DMS153 treated with DMSO at 0.1 percent for 48 hours (cell line): Measurements from ENCODE around the gene NCAN.
"Not testable (repeated sequence)": the region's sequence is repeated elsewhere in the genome, so short reads cannot be mapped to it uniquely, and the experiment has no call there.

Source experiments
- DNase-seq: peaks from one replicate; lab custom pipeline; 2025; ENCODE audit not compliant: unreplicated experiment; lab: John Stamatoyannopoulos, UW

NCAN gene

DNA sequence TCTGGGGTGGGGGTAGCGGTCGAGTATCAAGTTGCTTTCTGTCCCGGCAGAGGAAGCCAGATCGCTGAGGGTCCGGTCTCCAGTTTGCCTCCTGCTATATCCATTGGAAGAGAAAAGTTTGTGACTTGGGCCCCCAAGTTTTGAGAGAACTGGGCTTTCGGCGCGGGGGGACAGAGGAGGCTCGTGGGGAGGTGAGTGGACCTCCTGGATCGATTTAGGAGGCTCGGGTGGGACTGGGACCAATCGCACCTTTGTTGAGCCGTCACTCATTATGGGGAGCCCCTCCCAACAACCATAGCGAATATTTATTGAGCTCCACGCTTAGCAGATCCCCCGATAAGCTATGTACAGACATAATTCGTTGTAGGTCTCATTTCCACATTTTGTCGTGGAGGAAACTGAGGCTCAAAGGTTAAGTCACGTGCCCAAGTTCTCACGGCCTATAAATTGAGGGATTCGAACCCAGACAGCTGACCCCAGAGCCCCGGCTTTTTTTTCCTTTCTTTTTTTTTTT lies 18.8 kb upstream of the NCAN start:
- DNase-seq, result no peak

- no peak for DNase-seq
These were observed 17.8 kb upstream of the NCAN start for GRCh38 chr19:19193926-19194325.

DNA sequence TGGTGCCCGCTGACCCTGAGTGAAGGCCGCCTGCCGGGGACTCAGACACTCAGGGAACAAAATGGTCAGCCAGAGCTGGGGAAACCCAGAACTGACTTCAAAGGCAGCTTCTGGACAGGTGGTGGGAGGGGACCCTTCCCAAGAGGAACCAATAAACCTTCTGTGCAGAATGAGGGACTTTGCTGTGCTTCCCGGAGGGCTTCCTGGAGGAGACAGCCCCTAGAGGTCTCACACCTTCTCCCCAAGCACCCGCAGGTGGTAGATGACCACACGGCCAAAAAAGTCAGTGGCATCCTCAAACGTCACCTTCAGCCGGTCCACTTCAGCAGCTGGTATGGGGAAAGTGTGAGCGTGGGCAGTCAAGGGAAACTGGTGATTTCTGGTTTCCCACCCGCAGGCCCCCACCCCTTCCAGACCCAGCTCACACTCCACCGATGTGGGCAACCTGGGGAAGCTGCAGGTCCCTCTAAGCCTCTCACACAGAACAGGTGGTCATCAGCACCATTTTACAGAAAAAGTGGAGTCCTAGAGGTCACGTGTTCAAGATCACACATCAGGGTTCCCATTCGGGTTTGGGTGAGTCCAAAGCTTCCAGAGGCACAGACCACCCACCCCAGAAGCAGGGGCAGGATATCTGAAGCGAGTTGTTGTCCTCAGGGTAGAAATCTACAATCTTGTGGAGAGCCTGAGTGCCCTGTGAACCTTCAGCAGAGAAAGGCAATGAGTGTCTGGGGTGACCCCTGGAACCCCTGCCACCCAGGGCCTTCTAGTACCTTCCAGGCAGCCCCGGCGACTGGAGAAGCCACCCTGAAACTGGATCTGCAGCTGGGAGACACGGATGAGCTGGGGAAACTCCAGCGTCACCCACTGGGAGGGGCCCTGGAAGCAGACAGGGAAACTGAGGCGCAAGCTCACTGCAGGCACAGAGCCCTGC lies 9.8 kb upstream of the NCAN start:
- DNase-seq, result no peak

DNA sequence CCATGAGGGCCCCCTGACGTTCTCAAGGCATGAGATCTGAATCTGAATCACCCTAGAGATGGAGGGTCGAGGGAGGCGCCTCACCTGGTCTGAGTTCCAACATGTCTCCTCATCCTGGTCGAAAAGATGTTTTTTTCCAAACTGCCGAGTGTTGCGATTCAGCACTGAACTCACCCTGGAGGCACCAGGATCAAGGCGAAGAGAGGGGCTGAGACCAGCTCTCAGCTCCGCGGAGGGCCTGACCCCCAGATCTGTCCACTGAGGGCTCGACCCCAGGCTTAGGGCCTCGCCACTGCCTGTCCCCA lies 9.1 kb upstream of the NCAN start:
- no peak for DNase-seq

GRCh38 chr19:19203012-19203856 lies 8.5 kb upstream of the NCAN start, which contains the start of gene NR2C2AP:
TSS of gene NR2C2AP (minus strand) at chr19:19203414. CDS start at chr19:19203060, 354 bp downstream.
- peak; percentile 91 for DNase-seq

DNA sequence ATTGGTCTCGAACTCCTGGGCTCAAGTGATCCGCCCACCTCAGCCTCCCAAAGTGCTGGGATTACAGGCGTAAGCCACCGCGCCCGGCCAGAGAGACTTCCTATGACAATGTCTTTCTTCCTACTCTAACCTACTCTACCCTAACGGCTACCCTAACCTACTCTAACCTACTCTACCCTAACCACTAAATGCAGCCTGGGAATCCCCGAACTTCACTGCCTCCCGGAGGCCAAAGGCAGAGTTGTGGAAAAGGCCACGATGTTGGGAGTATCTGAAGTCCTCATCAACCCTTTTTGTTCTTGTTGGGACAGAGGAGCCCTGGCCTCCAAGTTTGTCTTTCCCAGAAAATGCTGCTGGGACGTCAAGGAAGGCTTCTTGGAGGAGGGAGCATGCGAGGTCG lies 7.6 kb upstream of the NCAN start:
- no peak for DNase-seq

GRCh38 chr19:19205416-19206410 lies 6.0 kb upstream of the NCAN start:
- no peak for DNase-seq

- DNase-seq, result no peak
These were observed 4.8 kb upstream of the NCAN start for GRCh38 chr19:19206938-19207337.

DNA sequence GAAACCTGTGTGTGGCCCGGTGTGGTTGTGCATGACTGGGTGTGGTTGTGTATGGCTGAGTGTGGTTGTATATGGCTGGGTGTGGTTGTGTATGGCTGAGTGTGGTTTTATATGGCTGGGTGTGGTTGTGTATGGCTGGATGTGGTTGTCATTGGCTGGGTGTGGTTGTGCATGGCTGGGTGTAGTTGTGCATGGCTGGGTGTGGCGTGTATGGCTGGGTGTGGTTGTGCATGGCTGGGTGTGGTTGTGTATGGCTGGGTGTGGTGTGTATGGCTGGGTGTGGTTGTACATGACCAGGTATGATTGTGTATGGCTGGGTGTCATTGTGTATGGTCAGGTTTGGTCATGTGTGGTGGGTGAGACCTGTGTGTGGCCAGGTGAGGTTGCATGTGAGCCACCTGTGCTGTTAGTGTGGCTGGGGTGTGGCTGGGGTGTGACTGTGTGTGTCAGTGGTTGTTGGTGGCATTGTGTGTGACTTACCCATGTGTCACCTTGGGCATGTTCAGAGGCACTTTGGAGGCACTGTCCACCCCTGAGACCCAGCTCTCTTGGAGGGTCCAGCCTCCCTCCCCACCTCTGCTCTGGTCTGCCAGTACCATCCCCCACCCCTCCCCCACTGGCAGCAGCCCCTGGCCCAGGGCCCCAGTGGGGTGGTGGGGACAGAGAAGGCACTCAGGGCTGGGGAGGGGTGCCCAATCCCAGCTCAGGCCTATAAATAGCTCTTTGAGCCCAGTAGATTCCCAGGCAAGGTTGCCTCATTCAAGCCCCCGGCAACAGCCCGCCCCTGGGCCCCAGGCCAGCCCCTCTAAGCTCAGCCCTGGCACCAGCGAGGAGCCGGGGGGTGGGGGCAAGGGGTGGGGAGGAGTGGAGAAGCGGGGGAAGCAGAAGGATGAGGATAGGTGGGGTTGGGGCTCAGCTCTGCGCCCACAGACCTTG lies 3.9 kb upstream of the NCAN start:
- DNase-seq, result no peak

- DNase-seq, result no peak
These were observed 2.4 kb upstream of the NCAN start for GRCh38 chr19:19209372-19209771.

DNA sequence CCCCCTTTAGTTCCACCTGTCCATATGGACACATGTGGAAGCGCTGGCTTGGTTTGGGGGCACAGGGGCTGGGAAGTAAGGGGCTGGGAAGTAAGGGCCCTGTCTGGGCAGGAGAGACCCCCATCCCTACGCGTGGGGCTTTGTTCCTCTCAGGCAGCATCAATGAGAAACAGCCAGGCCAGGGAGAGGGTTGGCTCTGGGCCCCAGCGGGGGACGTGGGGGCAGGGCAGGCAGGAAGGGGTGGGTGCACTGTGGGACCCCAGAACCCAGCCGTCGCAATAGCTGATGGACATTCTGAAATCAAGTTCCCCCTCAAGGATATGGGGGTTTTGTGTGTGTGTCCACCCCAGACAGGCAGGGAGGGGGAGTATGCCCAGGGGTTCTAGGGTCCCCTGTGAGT lies 1.2 kb downstream of the NCAN start:
- DNase-seq, result no peak

DNA sequence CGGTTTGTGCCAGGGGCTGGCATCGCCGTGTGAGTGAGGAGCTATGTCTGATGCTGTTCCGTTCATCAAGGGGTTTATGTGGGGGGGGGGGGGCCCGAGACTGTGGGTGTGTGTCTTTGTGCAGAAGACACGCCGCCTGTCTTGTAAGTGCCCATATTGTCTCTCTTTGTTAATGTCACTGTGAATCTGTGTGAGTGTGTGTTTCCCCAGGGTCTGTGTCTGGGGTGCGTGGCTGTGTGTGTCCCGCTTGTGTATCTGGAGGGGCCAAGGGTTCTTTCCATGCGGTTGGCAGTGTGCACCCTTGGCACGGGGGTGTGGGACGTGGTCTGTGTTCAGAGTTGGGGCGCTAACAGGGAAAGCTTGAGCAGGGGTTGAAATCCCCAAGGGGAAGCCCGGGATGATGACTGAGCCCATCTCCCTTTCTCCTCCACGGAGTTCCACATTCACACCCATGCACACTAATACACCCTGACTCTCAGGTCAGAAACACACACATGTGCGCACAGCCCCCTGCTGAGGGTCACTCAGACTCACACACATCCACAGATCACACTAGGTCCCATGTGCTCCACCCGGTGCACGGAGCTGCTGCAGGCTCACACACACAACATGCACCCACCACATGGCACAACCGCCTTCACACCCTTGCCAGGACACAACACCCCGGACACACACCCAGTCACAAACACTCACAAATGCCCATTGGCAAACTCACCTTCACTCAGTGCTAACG lies 1.8 kb downstream of the NCAN start:
- no peak for DNase-seq

DNA sequence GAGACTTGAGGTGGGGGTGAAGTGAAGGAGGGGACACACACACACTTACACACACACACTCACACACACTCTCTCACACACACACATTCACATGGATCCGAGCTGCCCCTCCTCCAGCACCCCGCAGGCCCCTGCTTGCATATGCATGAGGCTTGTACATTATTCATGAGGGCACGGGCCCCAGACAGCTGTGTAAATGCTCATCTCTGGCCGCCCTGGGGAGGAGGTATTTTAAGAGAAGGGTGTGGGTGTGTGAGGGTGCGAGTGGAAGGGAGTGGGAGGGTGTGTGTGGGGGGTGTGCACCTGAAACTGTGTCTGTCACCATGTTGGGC lies 2.4 kb downstream of the NCAN start:
- no peak for DNase-seq

GRCh38 chr19:19214892-19215291 lies 3.1 kb downstream of the NCAN start:
- no peak for DNase-seq

- DNase-seq, result no peak
These were observed 4.0 kb downstream of the NCAN start for GRCh38 chr19:19215792-19216191.

DNA sequence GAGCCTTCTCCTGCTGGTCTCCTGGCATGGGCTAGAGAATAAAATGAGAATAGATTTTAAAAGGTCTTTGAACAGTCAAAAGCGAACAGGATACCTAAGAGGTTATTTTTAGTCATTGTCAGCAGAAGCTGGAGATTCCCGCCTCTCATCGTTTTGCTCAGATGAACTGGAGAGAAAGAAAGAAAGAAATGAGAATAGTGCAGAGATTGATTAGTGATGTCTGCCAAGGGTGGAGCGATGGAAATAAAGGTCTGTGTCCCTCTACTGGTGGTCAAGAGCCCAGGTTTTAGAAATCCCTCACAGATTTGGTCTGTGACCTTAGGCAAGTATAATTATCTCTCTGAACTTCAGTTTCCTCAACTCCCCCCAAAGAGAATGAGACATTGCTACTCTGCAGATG lies 5.3 kb downstream of the NCAN start:
- DNase-seq, result no peak

GRCh38 chr19:19218911-19219310 lies 7.2 kb downstream of the NCAN start:
- no peak for DNase-seq

- not testable (repeated sequence) for DNase-seq
These were observed 9.2 kb downstream of the NCAN start for GRCh38 chr19:19221000-19221399.

GRCh38 chr19:19223060-19223459 lies 11.3 kb downstream of the NCAN start:
- no peak for DNase-seq
